Activated CD4-positive, alpha-beta T cell treated with anti-CD3 and anti-CD28 coated beads, Interleukin-2, amount 10 ng/mL, durations not matched to agents 7 days and 5 days (primary cell): ENCODE measurements around the gene DEDD. TPM values are rescaled to one million over a fixed set of nuclear protein-coding genes. Genes with fewer than 3 reads are reported as not detected.
"Not testable (repeated sequence)": the region's sequence is repeated elsewhere in the genome, so short reads cannot be mapped to it uniquely, and the experiment has no call there.

Experiments
- CTCF ChIA-PET: fragments of 350-600 bp; sonication (Branson Sonifier 250); formaldehyde crosslinking; loops from one replicate; lab custom pipeline; 2021; ENCODE audit warnings: antibody characterized with exemption; lab: Charles Lee
- POLR2A ChIA-PET: fragments of 350-600 bp; sonication (Branson Sonifier 250); formaldehyde crosslinking; loops from one replicate; lab custom pipeline; 2021; ENCODE audit warnings: antibody characterized with exemption; lab: Charles Lee
- DNase-seq: peaks from one replicate; pipeline ENCODE4 v3.0.0-alpha.2; 2020
- H3K27ac Mint-ChIP-seq: one replicate; pipeline ENCODE4 v1.8.0; 2021; ENCODE audit warnings: mild to moderate bottlenecking, moderate library complexity, mixed read lengths
- H3K27me3 Mint-ChIP-seq: one replicate; pipeline ENCODE4 v1.8.0; 2021; ENCODE audit warnings: mixed read lengths
- H3K36me3 Mint-ChIP-seq: one replicate; pipeline ENCODE4 v1.8.0; 2021; ENCODE audit warnings: low read depth, mixed read lengths
- H3K4me1 Mint-ChIP-seq: one replicate; pipeline ENCODE4 v1.8.0; 2021; ENCODE audit warnings: mixed read lengths
- H3K4me3 Mint-ChIP-seq: one replicate; pipeline ENCODE4 v1.8.0; 2021; ENCODE audit warnings: mild to moderate bottlenecking, moderate library complexity, mixed read lengths
- H3K9me3 Mint-ChIP-seq: one replicate; pipeline ENCODE4 v1.8.0; 2021; ENCODE audit warnings: mixed read lengths
- total RNA-seq, 2 experiments: library from RNA; stranded (reverse); gene quantifications; one replicate each; pipeline ENCODE4 v1.2.3, GENCODE V29; 2021

DEDD gene
- total RNA-seq, 2 experiments from 2014 or later, result 39.8 to 43.1 TPM

GRCh38 chr1:161117759-161118581 lies 14.5 kb downstream of the DEDD start, which contains the start of the genes NIT1 and PFDN2:
Gene NIT1 (plus strand): TSS chr1:161118105. CDS start chr1:161118177, 72 bp downstream.
Gene PFDN2 (minus strand): TSS chr1:161118037. CDS start chr1:161118026, 11 bp downstream.
- ChIA-PET CTCF (interaction anchor here (0.6 to 3.3 kb wide), 12 partner anchors 8 to 264 kb away, joined by 3 to 25 read pairs (median 3); partner anchors contain the start of genes DEDD, KLHDC9 and UFC1), POLR2A (interaction anchor here (0.7 to 0.8 kb wide), 2 partner anchors 13 to 73 kb away, joined by 3 read pairs; partner anchors contain the start of gene USF1)
- H3K27me3 Mint-ChIP-seq, result no peaks in the 10 kb centered on the region
- DNase-seq, result peak; percentile 86
- no peaks in the 10 kb centered on the region for H3K9me3 Mint-ChIP-seq
- peak within 1 kb of the TSS; percentile 94 for H3K4me3 Mint-ChIP-seq
- H3K36me3 Mint-ChIP-seq, result peaks cover 45% of the 10 kb centered on the region
- peak within 1 kb of the TSS; percentile 92 for H3K27ac Mint-ChIP-seq
- H3K4me1 Mint-ChIP-seq, result peaks cover 71% of the 10 kb centered on the region

GRCh38 chr1:161115961-161116360 lies 16.5 kb downstream of the DEDD start:
- H3K4me3 Mint-ChIP-seq, result peak overlapping the region; percentile 94
- DNase-seq, H3K27me3 Mint-ChIP-seq, H3K9me3 Mint-ChIP-seq, POLR2A ChIA-PET, H3K27ac Mint-ChIP-seq: not testable (repeated sequence)
- H3K36me3 Mint-ChIP-seq, result peaks cover 32% of the 10 kb centered on the region
- H3K4me1 Mint-ChIP-seq, result peaks cover 74% of the 10 kb centered on the region
- CTCF ChIA-PET, result interaction anchor here (0.8 to 2.1 kb wide), 5 partner anchors 9 to 44 kb away, joined by 3 to 11 read pairs (median 4); no protein-coding TSS in a partner anchor

GRCh38 chr1:161115132-161115711 lies 17.2 kb downstream of the DEDD start:
- H3K4me1 Mint-ChIP-seq, result peaks cover 73% of the 10 kb centered on the region
- POLR2A ChIA-PET, result no interaction called here
- no peak for DNase-seq
- peak overlapping the region; percentile 20 for H3K27ac Mint-ChIP-seq
- peaks cover 29% of the 10 kb centered on the region for H3K36me3 Mint-ChIP-seq
- H3K9me3 Mint-ChIP-seq, result no peaks in the 10 kb centered on the region
- H3K4me3 Mint-ChIP-seq, result peak overlapping the region; percentile 13
- no peaks in the 10 kb centered on the region for H3K27me3 Mint-ChIP-seq
- CTCF ChIA-PET, result interaction anchor here (0.8 to 4.0 kb wide), 4 partner anchors 14 to 60 kb away, joined by 3 to 23 read pairs (median 4); partner anchors contain the start of gene KLHDC9

- H3K9me3 Mint-ChIP-seq, result no peaks in the 10 kb centered on the region
- CTCF ChIA-PET, result interaction anchor here (1.3 to 4.0 kb wide), 3 partner anchors 17 to 60 kb away, joined by 4 to 23 read pairs (median 5); partner anchors contain the start of genes DEDD and KLHDC9
- peaks cover 23% of the 10 kb centered on the region for H3K36me3 Mint-ChIP-seq
- H3K4me3 Mint-ChIP-seq, result no peak overlapping the region
- H3K27ac Mint-ChIP-seq, result peak overlapping the region; percentile 32
- POLR2A ChIA-PET, result no interaction called here
- H3K27me3 Mint-ChIP-seq, result no peaks in the 10 kb centered on the region
- DNase-seq, result no peak
- peaks cover 66% of the 10 kb centered on the region for H3K4me1 Mint-ChIP-seq
These were observed 17.9 kb downstream of the DEDD start for GRCh38 chr1:161114556-161114955.

- no peak overlapping the region for H3K4me3 Mint-ChIP-seq
These were observed 18.6 kb downstream of the DEDD start for GRCh38 chr1:161113915-161114314.

GRCh38 chr1:161111527-161111926 lies 20.9 kb downstream of the DEDD start:
- no peak for DNase-seq
- Mint-ChIP-seq H3K4me1 (peaks cover 50% of the 10 kb centered on the region), H3K27me3 (no peaks in the 10 kb centered on the region), H3K36me3 (peaks cover 20% of the 10 kb centered on the region), H3K27ac (no peak overlapping the region), H3K4me3 (no peak overlapping the region), H3K9me3 (no peaks in the 10 kb centered on the region)
- CTCF ChIA-PET, result interaction anchor here (1.0 to 4.0 kb wide), 2 partner anchors 14 to 40 kb away, joined by 3 to 23 read pairs; partner anchors contain the start of gene KLHDC9
- POLR2A ChIA-PET, result no interaction called here

More at GRCh38 chr1:161113915-161114314, 18.6 kb downstream of the DEDD start:
- ChIA-PET CTCF (interaction anchor here (1.3 to 4.0 kb wide), 3 partner anchors 16 to 59 kb away, joined by 4 to 23 read pairs (median 5); partner anchors contain the start of genes DEDD and KLHDC9), POLR2A (no interaction called here)
- Mint-ChIP-seq H3K4me1 (peaks cover 62% of the 10 kb centered on the region), H3K36me3 (peaks cover 22% of the 10 kb centered on the region), H3K9me3 (no peaks in the 10 kb centered on the region), H3K27me3 (no peaks in the 10 kb centered on the region), H3K27ac (no peak overlapping the region)
- no peak for DNase-seq

- CTCF ChIA-PET, result no interaction called here
- Mint-ChIP-seq H3K4me3 (no peak overlapping the region), H3K36me3 (peaks cover 23% of the 10 kb centered on the region), H3K9me3 (no peaks in the 10 kb centered on the region), H3K4me1 (peaks cover 49% of the 10 kb centered on the region), H3K27me3 (no peaks in the 10 kb centered on the region), H3K27ac (no peak overlapping the region)
- POLR2A ChIA-PET, result no interaction called here
- DNase-seq, result no peak
These were observed 21.4 kb downstream of the DEDD start for GRCh38 chr1:161111117-161111516.

GRCh38 chr1:161106431-161106830 lies 26.0 kb downstream of the DEDD start:
- Mint-ChIP-seq H3K27me3 (no peaks in the 10 kb centered on the region), H3K27ac (no peak overlapping the region), H3K4me3 (no peak overlapping the region), H3K9me3 (no peaks in the 10 kb centered on the region), H3K36me3 (peaks cover 20% of the 10 kb centered on the region), H3K4me1 (peaks cover 15% of the 10 kb centered on the region)
- ChIA-PET POLR2A (no interaction called here), CTCF (interaction anchor here (1.3 to 3.1 kb wide), 3 partner anchors 9 to 12 kb away, joined by 3 to 11 read pairs (median 7); partner anchors contain the start of genes KLHDC9, NIT1 and PFDN2)
- no peak for DNase-seq

GRCh38 chr1:161100556-161100955 lies 31.9 kb downstream of the DEDD start:
- Mint-ChIP-seq H3K9me3 (no peaks in the 10 kb centered on the region), H3K4me1 (peaks cover 21% of the 10 kb centered on the region), H3K36me3 (peaks cover 22% of the 10 kb centered on the region), H3K27me3 (no peaks in the 10 kb centered on the region), H3K4me3 (no peak overlapping the region), H3K27ac (no peak overlapping the region)
- ChIA-PET CTCF (interaction anchor here (1.0 to 9.9 kb wide), 4 partner anchors 28 to 381 kb away, joined by 3 to 185 read pairs (median 3); partner anchors contain the start of genes ARHGAP30 and TSTD1), POLR2A (no interaction called here)
- DNase-seq, result no peak

- H3K27ac Mint-ChIP-seq, result no peak overlapping the region
- CTCF ChIA-PET, result interaction anchor here (0.6 to 9.9 kb wide), 16 partner anchors 13 to 111 kb away, joined by 3 to 185 read pairs (median 4); partner anchors contain the start of genes ARHGAP30, NECTIN4, NIT1 and PFDN2
- H3K4me1 Mint-ChIP-seq, result peaks cover 20% of the 10 kb centered on the region
- peak overlapping the region; percentile 63 for H3K4me3 Mint-ChIP-seq
- H3K36me3 Mint-ChIP-seq, result peaks cover 20% of the 10 kb centered on the region
- H3K9me3 Mint-ChIP-seq, result no peaks in the 10 kb centered on the region
- POLR2A ChIA-PET, result no interaction called here
- DNase-seq, result no peak
- no peaks in the 10 kb centered on the region for H3K27me3 Mint-ChIP-seq
These were observed 33.2 kb downstream of the DEDD start for GRCh38 chr1:161099090-161099802.

- DNase-seq, result peak; percentile 73
- Mint-ChIP-seq H3K36me3 (peaks cover 20% of the 10 kb centered on the region), H3K27ac (peak within 1 kb of the TSS; percentile 84), H3K27me3 (no peaks in the 10 kb centered on the region), H3K4me3 (peak within 1 kb of the TSS; percentile 74), H3K9me3 (no peaks in the 10 kb centered on the region), H3K4me1 (peaks cover 23% of the 10 kb centered on the region)
- ChIA-PET CTCF (interaction anchor here (0.6 to 9.9 kb wide), 36 partner anchors 8 to 878 kb away, joined by 3 to 185 read pairs (median 4); partner anchors contain the start of genes ARHGAP30, DEDD, ITLN2 and NECTIN4), POLR2A (interaction anchor here (0.6 kb wide), 1 partner anchor 32 kb away, joined by 4 read pairs; no protein-coding TSS in a partner anchor)
These were observed 34.0 kb downstream of the DEDD start, which contains the start of gene KLHDC9 for GRCh38 chr1:161098210-161099068. Gene KLHDC9 (plus strand): TSS chr1:161098361. CDS start chr1:161098536, 175 bp downstream.
